Measurements from ENCODE around the gene CCNJL.

CCNJL gene

GRCh38 chr5:160227012-160227411 is 85.4 kb downstream of the CCNJL start:
- TF ChIP-seq TAF1 (IDR thresholded peaks at IDR 0.05; ENCODE audit: low read depth, low read length) (no peak), PAX5 (IDR thresholded peaks at IDR 0.05; ENCODE audit: insufficient read depth, low read length, severe bottlenecking) (no peak), POLR2A (IDR thresholded peaks at IDR 0.05; ENCODE audit: low read depth, low read length) (no peak)
- DNase-seq (ENCODE audit: insufficient read length, low spot score): no peak
- FAIRE-seq: no peak

GRCh38 chr5:160221082-160221481 is 91.3 kb downstream of the CCNJL start:
- FAIRE-seq: no peak
- no peak for TF ChIP-seq TAF1 (IDR thresholded peaks at IDR 0.05; ENCODE audit: low read depth, low read length)
- TF ChIP-seq POLR2AphosphoS5 (IDR thresholded peaks at IDR 0.05; ENCODE audit: low read depth, low read length): no peak
- no peak for TF ChIP-seq PAX5 (IDR thresholded peaks at IDR 0.05; ENCODE audit: insufficient read depth, low read length, severe bottlenecking)
- TF ChIP-seq SPI1 (IDR thresholded peaks at IDR 0.05; ENCODE audit: low read depth, low read length): no peak
- no peak for TF ChIP-seq POU2F2 (IDR thresholded peaks at IDR 0.05; ENCODE audit: low read depth, low read length)
- no peak for TF ChIP-seq POLR2A (IDR thresholded peaks at IDR 0.05; ENCODE audit: low read depth, low read length)
- no peak for DNase-seq (ENCODE audit: insufficient read length, low spot score)

GRCh38 chr5:160219356-160219755 is 93.0 kb downstream of the CCNJL start:
- FAIRE-seq: no peak

GRCh38 chr5:160213537-160213936 is 98.8 kb downstream of the CCNJL start:
- FAIRE-seq: no peak
- no peak for DNase-seq (ENCODE audit: insufficient read length, low spot score)
- TF ChIP-seq TAF1 (IDR thresholded peaks at IDR 0.05; ENCODE audit: low read depth, low read length): no peak
- TF ChIP-seq POU2F2 (IDR thresholded peaks at IDR 0.05; ENCODE audit: low read depth, low read length): no peak
- TF ChIP-seq POLR2A (IDR thresholded peaks at IDR 0.05; ENCODE audit: low read depth, low read length): no peak
- no peak for TF ChIP-seq POLR2AphosphoS5 (IDR thresholded peaks at IDR 0.05; ENCODE audit: low read depth, low read length)
- no peak for TF ChIP-seq PAX5 (IDR thresholded peaks at IDR 0.05; ENCODE audit: insufficient read depth, low read length, severe bottlenecking)
- TF ChIP-seq SPI1 (IDR thresholded peaks at IDR 0.05; ENCODE audit: low read depth, low read length): no peak

More at GRCh38 chr5:160219356-160219755, 93.0 kb downstream of the CCNJL start:
- DNase-seq (ENCODE audit: insufficient read length, low spot score): no peak
- no peak for TF ChIP-seq POU2F2 (IDR thresholded peaks at IDR 0.05; ENCODE audit: low read depth, low read length)
- TF ChIP-seq PAX5 (IDR thresholded peaks at IDR 0.05; ENCODE audit: insufficient read depth, low read length, severe bottlenecking): no peak
- TF ChIP-seq TAF1 (IDR thresholded peaks at IDR 0.05; ENCODE audit: low read depth, low read length): no peak
- TF ChIP-seq SPI1 (IDR thresholded peaks at IDR 0.05; ENCODE audit: low read depth, low read length): no peak
- TF ChIP-seq POLR2A (IDR thresholded peaks at IDR 0.05; ENCODE audit: low read depth, low read length): no peak
- TF ChIP-seq POLR2AphosphoS5 (IDR thresholded peaks at IDR 0.05; ENCODE audit: low read depth, low read length): no peak

- FAIRE-seq: peak; percentile 5
Measured at GRCh38 chr5:160211352-160211751, 101.0 kb downstream of the CCNJL start.

GRCh38 chr5:160210606-160211005 is 101.8 kb downstream of the CCNJL start:
- no peak for FAIRE-seq

More at GRCh38 chr5:160211352-160211751, 101.0 kb downstream of the CCNJL start:
- TF ChIP-seq PAX5 (IDR thresholded peaks at IDR 0.05; ENCODE audit: insufficient read depth, low read length, severe bottlenecking): no peak
- TF ChIP-seq SPI1 (IDR thresholded peaks at IDR 0.05; ENCODE audit: low read depth, low read length): no peak
- TF ChIP-seq POLR2A (IDR thresholded peaks at IDR 0.05; ENCODE audit: low read depth, low read length): no peak
- no peak for TF ChIP-seq TAF1 (IDR thresholded peaks at IDR 0.05; ENCODE audit: low read depth, low read length)
- TF ChIP-seq POU2F2 (IDR thresholded peaks at IDR 0.05; ENCODE audit: low read depth, low read length): no peak
- TF ChIP-seq POLR2AphosphoS5 (IDR thresholded peaks at IDR 0.05; ENCODE audit: low read depth, low read length): no peak
- DNase-seq (ENCODE audit: insufficient read length, low spot score): no peak

GRCh38 chr5:160209917-160210316 is 102.4 kb downstream of the CCNJL start:
- no peak for DNase-seq (ENCODE audit: insufficient read length, low spot score)
- TF ChIP-seq PAX5 (IDR thresholded peaks at IDR 0.05; ENCODE audit: insufficient read depth, low read length, severe bottlenecking): no peak
- TF ChIP-seq POLR2A (IDR thresholded peaks at IDR 0.05; ENCODE audit: low read depth, low read length): no peak
- TF ChIP-seq SPI1 (IDR thresholded peaks at IDR 0.05; ENCODE audit: low read depth, low read length): no peak
- TF ChIP-seq POLR2AphosphoS5 (IDR thresholded peaks at IDR 0.05; ENCODE audit: low read depth, low read length): no peak
- TF ChIP-seq POU2F2 (IDR thresholded peaks at IDR 0.05; ENCODE audit: low read depth, low read length): no peak
- no peak for TF ChIP-seq TAF1 (IDR thresholded peaks at IDR 0.05; ENCODE audit: low read depth, low read length)

More at GRCh38 chr5:160210606-160211005, 101.8 kb downstream of the CCNJL start:
- TF ChIP-seq POLR2AphosphoS5 (IDR thresholded peaks at IDR 0.05; ENCODE audit: low read depth, low read length) (no peak), PAX5 (IDR thresholded peaks at IDR 0.05; ENCODE audit: insufficient read depth, low read length, severe bottlenecking) (no peak), POU2F2 (IDR thresholded peaks at IDR 0.05; ENCODE audit: low read depth, low read length) (no peak), TAF1 (IDR thresholded peaks at IDR 0.05; ENCODE audit: low read depth, low read length) (no peak), POLR2A (IDR thresholded peaks at IDR 0.05; ENCODE audit: low read depth, low read length) (no peak), SPI1 (IDR thresholded peaks at IDR 0.05; ENCODE audit: low read depth, low read length) (no peak)
- no peak for DNase-seq (ENCODE audit: insufficient read length, low spot score)

GRCh38 chr5:160207061-160207460 is 105.3 kb downstream of the CCNJL start:
- no peak for DNase-seq (ENCODE audit: insufficient read length, low spot score)
- no peak for FAIRE-seq
- TF ChIP-seq TAF1 (IDR thresholded peaks at IDR 0.05; ENCODE audit: low read depth, low read length) (no peak), POLR2AphosphoS5 (IDR thresholded peaks at IDR 0.05; ENCODE audit: low read depth, low read length) (no peak), PAX5 (IDR thresholded peaks at IDR 0.05; ENCODE audit: insufficient read depth, low read length, severe bottlenecking) (no peak), POLR2A (IDR thresholded peaks at IDR 0.05; ENCODE audit: low read depth, low read length) (no peak), POU2F2 (IDR thresholded peaks at IDR 0.05; ENCODE audit: low read depth, low read length) (no peak), SPI1 (IDR thresholded peaks at IDR 0.05; ENCODE audit: low read depth, low read length) (no peak)

More at GRCh38 chr5:160209917-160210316, 102.4 kb downstream of the CCNJL start:
- no peak for FAIRE-seq
